ENCODE data around the gene ABCC8.

Gene ABCC8

DNA sequence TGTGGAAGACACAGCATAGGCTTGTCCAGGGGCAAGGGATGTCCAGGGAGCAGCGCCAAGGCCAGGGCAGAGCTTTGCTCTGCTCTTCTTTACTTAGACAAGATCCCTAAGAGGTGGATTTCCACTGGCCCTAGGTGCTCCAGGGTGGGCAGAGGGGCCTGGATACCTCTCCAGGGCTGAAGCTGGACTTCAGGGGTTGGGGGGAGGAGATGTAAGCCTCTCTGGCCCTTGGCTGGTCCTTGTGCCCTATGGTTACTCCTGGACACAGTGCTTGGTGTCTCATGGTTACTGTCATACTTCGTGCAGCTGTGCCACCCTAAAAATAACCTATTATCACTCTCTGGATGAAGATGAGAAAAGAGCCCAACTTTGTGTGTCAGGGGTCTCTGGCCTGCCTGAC lies 75.3 kb downstream of the ABCC8 start:
- no peak for DNase-seq

DNA sequence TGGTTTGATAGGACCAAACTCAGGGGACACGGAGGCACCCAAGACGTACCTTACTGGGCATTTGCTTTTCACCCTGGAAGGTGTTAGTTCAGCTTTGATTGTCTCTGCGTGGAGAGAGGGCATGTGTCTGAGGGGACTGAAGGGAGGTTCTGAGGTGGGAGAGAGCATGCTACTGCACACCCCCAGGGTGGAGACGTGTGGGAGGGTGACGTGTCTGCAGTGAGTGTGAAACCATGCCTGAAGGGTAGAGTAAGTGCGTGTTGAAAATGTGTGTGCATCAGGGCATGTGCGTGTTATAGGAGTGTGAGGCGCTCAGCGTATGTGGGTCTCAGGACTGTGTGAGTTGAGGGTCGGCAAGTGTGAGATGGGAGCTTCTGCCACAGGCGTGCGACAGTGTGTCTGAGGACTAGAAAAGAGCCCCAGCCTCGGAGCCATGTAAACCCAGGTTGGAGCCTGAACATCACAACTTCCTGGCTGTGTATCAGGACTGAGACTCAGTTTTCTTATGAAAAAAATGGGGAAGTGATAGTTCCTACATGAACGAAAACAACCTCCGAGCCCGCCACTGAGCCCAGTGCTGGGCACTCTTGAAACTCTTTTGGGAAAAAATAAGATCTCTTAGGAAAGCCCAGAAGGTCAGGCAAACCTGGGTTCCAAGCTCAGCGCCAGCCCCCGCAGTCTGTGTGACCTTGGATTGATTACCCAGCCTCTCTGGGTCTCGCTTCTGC lies 76.4 kb downstream of the ABCC8 start:
- DNase-seq: no peak

DNA sequence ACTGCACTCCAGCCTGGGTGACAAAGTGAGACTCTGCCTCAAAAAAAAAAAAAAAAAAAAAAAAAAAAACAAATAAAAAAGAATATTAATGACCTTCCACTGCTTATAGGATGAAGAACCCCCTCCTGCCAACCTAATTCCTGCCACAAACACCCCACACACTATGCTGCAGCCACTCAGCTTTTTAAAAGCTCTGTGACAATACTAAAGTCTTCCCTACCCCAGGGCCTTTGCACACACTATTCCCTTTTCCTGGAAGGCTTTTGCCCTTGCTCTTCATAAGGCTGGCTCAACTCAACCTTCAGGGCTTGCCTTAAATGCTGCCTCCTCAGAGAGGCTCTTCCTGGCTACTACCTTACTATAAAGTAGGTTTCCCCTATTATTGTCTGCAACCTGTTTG lies 77.4 kb downstream of the ABCC8 start:
- no peak for DNase-seq

DNA sequence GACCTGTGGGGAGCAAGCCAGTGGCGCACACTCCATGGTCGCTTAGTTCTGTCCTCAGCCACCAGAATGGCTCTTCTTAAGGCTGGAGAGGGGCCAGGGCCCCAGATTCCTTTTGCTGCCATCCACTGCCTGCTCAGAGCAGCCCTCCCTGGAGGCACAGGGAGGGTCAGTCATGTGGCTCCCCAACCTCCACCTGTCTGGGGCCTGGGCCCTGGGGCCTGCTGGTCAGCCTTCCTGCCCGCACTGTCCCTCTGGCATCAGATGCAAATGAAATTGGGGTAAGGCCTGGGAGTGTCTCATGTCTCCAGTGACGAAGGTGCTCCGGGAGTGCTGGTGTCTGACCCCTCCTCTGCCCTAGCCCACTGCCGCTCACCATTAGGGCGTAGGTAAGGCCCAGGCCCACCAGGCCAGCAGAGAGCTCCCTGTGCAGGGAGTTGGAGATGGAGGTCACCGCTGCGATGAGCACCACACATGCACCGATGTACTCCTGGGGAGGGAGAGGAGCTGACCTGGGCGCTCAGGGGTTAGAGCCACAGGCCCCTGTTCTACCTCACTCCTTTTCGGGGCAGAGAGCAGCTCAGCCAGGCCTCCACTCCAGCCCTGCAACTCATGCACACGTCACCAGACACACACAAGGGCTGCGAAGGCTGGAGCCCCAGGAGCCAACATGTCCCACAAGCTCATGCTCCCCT lies 79.2 kb downstream of the ABCC8 start:
- no peak for DNase-seq

DNA sequence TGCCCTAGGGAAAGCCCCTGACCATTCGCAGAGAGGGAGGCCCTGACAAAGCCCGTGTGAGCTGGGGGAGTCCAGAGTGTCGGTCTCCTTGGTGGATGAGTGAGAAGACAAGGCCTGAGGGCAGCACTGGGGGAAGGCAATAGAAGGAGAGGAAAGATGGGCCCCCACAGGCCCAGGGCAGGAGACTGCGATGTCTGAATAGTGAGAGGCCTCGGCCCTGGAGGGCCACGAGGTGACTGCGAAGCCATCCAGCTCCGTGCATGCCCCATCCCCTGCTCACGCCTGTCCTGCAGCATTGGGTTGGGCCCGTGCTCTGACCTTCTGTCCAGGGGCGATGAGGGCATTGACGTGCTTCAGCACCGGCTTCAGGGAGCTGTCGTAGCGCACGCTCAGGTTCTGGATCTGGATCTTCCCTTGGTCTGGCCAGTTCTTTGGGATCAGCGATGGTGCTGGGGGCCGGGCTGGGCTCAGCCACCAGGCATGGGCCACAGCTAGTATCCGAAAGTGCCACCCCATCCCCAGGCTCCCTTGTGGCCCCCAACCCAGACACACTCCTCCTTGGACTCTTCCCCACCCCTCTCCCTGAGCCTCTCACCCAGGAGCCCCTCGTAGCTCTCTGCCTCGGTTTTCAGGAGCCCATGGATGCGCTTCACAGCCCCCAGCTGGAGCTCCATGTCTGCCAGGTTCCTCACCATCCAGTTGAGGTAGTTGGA lies 79.9 kb downstream of the ABCC8 start:
- no peak for DNase-seq

DNA sequence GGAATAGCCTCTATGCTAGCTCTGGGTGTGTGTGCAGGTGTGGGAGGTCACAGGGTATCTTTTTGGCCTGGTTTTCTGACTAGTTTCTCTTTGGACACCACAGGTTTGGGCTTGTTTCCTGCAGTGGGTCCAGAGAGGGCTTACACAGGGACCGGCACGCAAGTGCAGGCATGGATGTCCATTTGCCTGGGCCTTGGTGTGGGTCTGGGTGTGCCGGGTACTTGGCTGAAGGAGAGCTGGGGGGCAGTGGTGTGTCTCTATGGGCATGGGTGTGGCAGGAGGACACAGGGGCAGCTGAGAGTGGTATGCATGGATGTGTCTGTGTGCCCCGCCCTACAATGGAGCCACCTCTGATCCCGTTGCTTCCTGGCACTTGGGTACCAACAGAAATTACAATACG lies 80.7 kb downstream of the ABCC8 start:
- DNase-seq: no peak

DNA sequence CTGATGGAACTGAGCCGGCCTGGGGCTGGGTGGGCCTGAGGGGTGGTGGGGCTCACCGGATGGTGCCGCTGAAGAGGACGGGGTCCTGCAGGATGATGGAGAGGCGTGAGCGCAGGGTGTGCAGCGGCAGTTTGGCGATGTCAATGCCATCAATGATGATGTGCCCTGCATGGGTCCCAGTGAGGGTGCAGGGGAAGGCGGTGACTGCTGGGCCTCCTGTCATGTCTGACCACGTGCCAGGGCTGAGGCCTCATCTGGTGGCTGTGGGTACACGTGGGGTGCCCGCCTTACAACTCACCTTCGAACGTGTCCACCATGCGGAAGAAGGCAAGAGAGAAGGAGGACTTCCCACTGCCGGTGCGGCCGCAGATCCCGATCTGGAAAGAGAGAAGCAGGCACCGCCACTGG lies 81.1 kb downstream of the ABCC8 start:
- no peak for DNase-seq

DNA sequence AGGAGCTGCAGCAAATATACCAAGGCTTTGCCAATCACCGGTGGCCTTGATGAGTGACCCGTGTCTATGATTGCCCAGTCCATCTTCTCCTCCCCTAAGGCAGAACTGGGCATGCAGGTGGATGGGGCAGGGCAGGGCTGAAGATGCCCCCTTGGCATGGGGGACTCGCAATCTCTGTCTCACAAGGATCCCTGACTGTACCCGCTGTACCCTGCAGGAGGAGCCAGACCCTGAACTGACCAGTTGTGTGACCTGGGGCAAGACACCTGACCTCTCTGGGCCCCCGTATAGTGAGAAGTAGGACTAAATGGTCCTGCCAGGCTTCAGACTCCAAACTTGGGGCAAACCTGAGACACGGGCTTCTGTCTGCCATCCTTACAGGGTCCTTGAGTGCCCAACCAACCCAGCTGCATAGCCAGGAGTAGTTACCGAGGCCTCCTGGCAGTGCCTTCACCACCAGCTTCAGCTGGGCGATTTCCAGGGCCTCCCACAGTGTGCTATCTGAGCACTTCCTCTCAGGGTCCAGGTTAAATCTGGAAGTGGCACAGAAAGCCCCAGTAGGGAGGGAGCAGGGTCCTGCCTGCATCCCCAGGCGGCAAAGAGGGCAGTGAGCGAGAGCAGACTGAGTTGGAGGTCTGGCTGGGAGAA lies 81.8 kb downstream of the ABCC8 start:
- no peak for DNase-seq

DNA sequence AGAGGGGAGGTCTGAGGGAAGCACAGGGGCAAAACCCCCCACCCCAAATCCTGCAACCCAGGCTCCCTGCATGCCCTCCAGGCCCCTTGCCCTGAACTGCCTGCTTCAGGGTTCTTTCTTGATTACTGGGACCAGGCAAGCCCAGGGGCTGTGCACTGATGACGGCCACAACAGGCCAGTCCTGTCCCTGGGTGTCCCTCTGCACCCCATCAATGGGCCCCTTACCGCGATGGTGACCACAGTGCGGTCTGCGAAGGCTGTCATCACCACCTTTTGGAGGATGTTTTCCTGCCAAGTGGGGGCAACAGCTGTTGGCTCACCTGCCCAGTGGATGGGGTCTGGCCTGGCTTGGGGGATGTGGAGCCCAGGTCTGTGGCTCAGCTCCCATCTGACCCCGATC lies 83.2 kb downstream of the ABCC8 start:
- no peak for DNase-seq

DNA sequence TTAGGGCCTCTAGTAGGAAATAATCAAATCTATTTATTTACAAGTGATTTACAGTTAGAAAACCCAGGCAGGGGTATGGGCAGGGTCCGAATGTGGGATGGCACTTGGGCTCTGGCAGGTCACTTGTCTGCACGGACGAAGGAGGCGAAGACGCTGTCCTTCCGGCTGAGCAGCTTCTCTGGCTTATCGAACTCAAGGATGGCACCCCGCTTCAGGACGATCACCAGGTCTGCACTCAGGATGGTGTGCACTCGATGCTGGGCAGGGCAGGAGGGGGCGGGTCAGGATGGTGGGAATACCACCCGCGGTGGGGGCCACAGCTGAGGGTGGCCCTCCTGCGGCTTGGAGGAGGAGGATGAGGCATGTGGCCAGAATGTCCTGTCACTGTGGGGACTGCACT lies 83.8 kb downstream of the ABCC8 start:
- no peak for DNase-seq

DNA sequence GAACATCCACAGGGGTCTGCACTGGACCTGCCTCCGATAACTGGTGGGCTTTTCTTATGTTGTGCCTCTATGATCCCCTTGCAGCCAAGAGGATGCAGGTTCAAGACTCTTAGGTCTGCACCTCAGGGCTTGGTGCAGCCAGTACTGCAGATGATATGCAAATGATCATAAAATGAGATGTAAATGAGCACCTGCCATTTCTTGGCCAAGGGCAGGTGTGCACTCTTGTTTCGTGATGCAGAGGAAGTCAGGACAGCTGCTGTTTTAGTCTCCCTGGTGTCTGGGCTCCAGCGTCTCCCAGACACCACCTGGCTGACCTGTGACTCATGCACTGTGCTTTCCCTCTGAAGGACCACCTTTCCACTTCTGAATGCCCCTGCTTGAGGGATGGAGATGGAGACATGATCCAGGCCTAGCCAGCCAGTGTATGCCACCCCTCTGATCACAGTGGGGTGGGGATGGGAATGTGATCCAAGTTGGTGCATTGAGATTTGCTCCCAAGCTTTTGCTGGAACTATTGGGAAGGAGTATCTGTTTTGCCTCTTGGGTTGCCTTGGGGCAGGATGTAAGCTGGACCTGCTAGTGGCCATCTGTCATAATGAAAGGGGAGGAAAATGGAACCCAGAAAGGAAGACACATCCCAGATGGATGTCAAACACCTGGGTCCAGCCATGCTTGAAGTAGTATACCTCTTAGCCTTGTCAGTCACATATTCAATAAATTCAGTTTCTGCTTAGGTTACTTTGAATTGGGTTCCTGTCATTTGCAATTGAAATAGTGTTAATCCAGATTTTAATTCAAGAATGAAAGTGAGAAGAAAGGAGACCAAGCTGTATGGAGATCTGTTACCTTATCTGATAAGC lies 84.9 kb downstream of the ABCC8 start:
- no peak for DNase-seq

DNA sequence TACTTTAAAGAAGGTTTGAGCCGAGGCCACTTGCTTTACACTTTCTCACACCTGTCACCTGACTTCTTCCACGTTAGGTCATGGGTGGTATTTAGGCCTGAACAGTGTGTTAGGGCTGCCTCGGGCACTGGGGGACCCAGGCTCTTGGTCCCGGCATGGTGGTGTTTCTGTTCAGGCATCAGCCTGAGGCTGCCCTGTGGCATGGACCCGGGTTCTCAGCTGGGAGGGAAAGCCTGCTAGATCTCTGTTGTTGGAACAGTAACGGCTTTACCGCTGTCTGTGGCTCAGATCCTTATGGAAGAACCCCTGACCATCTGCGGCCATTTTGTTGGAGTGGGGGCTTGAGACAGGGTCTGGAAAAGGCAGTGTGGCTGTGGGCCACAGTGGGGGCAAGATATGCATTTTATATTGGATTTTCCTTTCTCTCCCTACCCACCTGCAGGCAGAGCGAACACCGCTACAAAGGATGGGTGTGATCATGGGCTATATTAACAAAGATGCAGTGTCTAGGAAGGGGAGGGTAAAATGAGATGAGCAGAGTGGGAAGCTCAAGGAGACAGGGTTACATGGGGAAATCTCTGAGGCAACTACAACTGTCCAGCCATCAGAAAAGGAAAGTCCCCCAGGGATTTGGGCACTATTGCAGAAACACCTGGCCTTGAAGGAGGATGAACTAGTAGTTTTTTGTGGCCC lies 86.5 kb downstream of the ABCC8 start:
- DNase-seq: no peak

DNA sequence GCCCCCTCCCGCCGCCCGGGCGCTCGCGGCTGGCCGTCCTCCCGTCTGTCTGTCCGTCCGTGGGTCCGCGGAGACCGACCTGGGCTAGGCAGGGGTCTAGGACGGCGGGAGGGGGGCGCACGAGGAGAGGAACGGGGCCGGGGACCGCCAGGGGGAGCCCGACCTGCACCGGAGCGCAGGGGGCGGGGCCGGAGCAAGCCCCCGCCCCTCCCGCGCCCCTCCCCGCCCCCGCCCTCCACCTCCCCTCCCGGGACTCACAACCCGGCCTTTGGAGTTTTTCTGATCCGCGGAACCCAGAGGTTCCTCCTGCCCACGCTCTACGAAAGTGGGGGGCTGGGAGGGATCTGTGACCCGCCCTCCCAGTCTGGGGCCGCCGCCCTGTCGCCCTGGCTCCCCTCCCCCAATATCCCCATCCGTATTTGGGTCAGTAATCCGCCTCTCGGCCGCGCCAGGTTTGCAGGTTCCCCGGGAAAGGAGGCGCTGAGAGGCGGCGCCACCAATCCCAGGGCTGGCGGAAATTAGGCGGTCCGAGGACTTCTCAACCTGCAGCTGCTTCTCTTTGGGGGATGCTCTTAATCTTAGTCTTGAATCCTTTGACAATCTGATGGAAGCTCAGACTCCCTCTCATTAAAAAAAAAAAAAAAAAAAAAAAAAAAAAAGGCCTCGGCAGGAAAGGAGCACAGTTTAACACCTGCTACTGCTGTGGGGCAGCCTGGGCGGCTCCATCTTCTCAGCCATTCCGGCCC lies 87.3 kb downstream of the ABCC8 start:
- DNase-seq: peak; percentile 36

DNA sequence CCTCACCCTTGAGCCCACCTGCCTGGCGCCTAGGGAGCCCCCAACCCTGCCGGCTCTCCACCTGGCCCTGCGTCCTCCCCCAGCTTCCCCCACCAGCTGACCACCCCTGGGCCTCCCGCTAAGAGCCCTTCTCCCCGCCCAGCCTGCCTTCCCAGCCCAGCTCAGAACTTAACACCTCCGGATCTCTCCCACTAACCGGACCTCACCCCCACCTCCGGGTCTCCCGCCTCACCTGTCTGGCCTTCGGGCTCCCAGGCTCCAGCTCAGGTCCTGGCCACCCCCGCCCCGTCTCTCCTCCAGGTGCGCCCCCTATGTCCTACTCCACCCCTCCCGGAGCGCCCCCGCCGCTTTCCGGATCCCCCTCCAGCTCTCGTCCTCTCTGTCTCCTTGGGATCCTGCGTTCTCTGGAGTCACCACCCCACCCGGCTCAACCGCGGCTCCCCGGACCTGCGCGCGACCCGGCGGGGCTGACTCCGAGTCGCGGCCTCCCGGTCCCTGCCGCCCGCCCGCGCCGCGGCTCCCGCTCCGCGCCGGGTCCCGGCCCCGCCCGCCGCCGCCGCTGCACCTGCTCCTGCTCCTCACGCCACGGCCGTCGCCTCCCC lies 87.9 kb downstream of the ABCC8 start, which contains the start of gene KCNJ11:
Gene KCNJ11, minus strand, starts transcription at position 51 of the 602 bp plus-strand sequence. CDS start 568 bp downstream, outside the sequence.
- DNase-seq: no peak

DNA sequence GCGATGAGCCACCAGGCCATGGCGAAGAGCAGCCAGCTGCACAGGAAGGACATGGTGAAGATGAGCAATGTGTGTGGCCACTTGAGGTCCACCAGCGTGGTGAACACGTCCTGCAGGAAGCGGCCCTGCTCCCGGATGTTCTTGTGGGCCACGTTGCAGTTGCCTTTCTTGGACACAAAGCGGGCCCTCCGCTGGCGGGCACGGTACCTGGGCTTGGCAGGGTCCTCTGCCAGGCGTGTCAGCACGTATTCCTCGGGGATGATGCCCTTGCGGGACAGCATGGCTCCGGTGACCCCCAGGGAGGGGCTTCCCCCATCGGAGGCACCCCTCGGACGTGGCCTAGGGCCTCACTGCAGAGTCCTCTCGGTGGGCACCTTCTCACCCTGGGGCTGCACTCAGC lies 88.8 kb downstream of the ABCC8 start:
- DNase-seq: no peak

DNA sequence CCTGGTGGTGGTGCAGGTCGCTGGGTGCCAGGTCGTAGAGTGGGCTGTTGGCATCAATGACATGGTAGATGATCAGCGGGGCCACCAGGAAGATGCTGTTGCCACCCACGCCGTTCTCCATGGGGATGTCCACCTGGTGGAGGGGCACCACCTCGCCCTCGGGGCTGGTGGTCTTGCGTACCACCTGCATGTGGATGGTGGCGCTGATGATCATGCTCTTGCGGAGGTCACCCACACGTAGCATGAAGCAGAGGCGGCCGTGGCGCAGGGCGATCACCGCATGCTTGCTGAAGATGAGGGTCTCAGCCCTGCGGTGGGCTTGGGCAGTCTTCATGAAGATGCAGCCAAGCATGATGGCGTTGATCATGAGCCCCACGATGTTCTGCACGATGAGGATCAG lies 89.4 kb downstream of the ABCC8 start:
- DNase-seq: no peak

DNA sequence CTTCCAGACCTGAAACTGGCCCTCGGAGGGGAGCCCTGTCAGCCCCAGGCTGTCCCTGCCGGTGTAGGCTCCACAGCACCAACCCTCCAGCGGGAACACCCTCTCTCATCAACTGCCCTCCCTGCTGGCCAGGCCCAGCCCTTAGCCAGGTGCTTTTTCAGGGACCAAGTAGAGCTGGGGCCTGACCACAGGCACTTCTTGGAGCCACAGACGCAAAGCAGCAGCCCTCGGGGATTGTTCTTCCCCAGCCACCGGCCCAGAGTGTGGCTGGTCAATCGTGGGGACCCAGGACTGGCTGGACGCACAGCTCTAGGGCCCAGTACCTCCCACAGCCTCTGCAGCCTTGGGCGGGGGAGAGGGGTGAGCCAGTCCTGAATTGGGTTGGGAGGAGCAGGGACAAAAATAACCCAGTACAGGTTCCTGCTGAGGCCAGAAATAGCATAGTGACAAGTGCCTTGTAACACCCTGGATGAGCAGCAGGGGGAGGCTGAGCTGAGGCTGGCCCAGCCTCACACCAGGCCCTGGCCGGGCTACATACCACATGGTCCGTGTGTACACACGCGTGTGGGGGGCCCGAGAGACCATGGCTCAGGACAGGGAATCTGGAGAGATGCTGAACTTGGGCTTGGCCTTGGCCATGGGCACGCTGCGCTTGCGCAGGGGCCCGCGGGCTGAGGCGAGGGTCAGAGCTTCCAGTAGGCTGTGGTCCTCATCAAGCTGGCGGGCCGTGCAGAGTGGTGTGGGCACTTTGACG lies 90.1 kb downstream of the ABCC8 start:
- DNase-seq: peak; percentile 23

DNA sequence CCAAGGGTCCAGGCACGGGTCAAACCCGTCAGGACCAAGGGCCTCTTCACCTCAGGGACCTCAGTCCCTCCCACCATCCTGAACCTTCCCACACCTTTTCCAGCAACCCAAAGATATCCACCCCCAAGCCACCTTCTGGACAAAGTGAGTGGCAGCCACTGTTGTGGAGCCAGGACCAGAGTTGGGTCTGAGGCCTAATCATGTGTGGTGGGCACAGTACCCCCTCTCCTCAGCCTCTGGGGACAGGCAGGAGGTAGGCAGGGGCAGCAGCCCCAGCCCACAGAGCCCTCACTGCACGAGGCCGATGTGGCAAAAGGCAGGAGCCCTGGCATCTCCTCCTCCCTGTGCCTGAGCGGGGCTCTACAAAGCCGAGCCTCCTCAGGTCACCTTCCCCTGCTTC lies 90.7 kb downstream of the ABCC8 start:
- no peak for DNase-seq

DNA sequence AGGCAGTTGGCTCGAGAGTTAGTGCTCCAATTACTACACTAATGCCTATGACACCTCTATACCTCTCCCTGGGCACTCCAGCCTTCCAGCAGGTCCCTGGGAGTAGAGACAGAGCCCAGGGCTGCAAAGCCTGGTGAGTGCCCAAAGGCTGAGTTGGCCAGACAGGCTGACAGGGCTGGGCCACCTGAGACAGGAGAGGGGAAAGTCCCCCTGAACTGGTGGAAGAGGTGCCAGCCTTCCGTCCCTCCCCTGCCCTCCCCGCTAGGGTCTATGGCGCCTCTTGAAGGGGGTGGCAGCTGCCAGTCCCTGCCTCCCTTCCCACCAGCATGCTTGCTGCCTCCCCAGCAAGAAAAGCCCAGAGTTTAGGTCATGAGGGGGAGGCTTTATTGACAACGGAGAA lies 91.2 kb downstream of the ABCC8 start:
- no peak for DNase-seq

DNA sequence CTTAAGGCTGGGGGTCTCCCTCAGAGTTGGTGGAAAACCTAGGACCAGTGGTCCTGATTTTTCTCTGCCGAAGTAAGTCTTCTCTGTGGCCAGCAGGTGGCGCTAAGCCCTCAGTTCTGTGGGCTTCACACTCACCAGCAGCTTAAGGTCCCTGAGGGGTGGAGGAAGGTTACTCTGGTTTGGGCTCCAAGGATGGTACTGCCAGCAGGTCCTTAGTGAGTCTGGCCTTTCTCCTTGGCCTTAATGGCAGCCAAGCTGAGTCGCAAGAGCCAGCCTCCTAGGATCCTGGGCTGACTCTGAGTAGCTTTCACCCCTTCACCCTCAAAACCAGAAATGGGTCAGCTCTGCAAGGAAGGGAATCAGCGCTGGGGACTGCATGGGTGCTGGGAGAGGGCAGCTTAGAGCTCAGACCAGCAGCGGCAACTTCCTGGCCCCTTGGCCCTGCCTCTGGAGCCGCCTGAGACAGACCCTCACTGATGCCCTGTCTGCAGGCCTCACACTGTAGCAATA lies 92.6 kb downstream of the ABCC8 start:
- DNase-seq: peak; percentile 59

All from kidney glomerular epithelial cell (primary cell).